ENCODE measurements around the gene UQCC3. TPM values are rescaled to one million over a fixed set of nuclear protein-coding genes. Genes with fewer than 3 reads are reported as not detected.

Gene UQCC3
- total and polyA plus RNA-seq, 2 of the 4 experiments (the other 2 are of a cell fraction), result 5.7 to 9.7 TPM

GRCh38 chr11:62716816-62717215, 45.3 kb downstream of the UQCC3 start:
- H3K27ac ChIP-seq (ENCODE audit: insufficient read depth, low read length), result no peak overlapping the region
- peaks cover 38 to 67% of the 10 kb centered on the region in 2 experiments for H3K79me1 ChIP-seq (ENCODE audit: low read depth in 1 of 2, low read length in 2 of 2)
- ATAC-seq (ENCODE audit: low read depth) (no peak), DNase-seq (no peak)
- ChIA-PET POLR2A (ENCODE audit: unreplicated experiment) (no interaction called here), CTCF (no interaction called here)
- H3K4me3 ChIP-seq (ENCODE audit: insufficient read depth, low read depth, low read length), result no peak overlapping the region
- H3K23ac ChIP-seq (ENCODE audit: low read depth, low read length), result no peak overlapping the region
- no peak overlapping the region for H3K4me2 ChIP-seq (ENCODE audit: low read depth, low read length)
- no peak overlapping the region for H3K56ac ChIP-seq (ENCODE audit: extremely low read depth, insufficient read depth, low read length)
- H2BK5ac ChIP-seq (ENCODE audit: low read depth, low read length, poor library complexity, severe bottlenecking), result no peak overlapping the region
- TF ChIP-seq RAD21 (IDR thresholded peaks at IDR 0.05; ENCODE audit: low read length), result no peak
- H3K14ac ChIP-seq (replicated peaks; ENCODE audit: low read depth, low read length), result no peak overlapping the region
- H4K91ac ChIP-seq (ENCODE audit: insufficient read depth, low read depth, low read length), result no peak overlapping the region
- peaks cover 4% of the 10 kb centered on the region; the same call in 1 of the 2 replicates for H3K4me1 ChIP-seq (ENCODE audit: control insufficient read depth, insufficient read depth, low read length)
- H3K9me1 ChIP-seq (ENCODE audit: insufficient read depth, low read length), result 0 out of 2 replicates have a peak, but pooled peaks cover 4% of the 10 kb centered on the region
- H2BK15ac ChIP-seq (ENCODE audit: low read depth, low read length), result no peak overlapping the region
- no CpG with 5 or more reads among the region's 11 CpGs for WGBS, 2 experiments (ENCODE audit: extremely low coverage in 2 of 2, insufficient read length in 1 of 2)
- H3K36me3 ChIP-seq (ENCODE audit: control insufficient read depth, insufficient read depth, low read length), result peaks cover 72% of the 10 kb centered on the region
- no peak overlapping the region for H3K4ac ChIP-seq (ENCODE audit: low read depth, low read length)
- no peak overlapping the region for H4K5ac ChIP-seq (ENCODE audit: low read depth, low read length)
- no peak overlapping the region for H3K9ac ChIP-seq (ENCODE audit: low read depth, low read length)
- in situ Hi-C loops (cut with MboI; ENCODE audit: low sequenced_read_pairs) (no loop called here), dilution Hi-C loops (cut with HindIII; ENCODE audit: low sequenced_read_pairs, unreplicated experiment) (no loop called here), intact Hi-C loops (cut with micrococcal nuclease) (no loop called here)
- no peak overlapping the region for H2AK9ac ChIP-seq (replicated peaks; ENCODE audit: low read depth, low read length, poor library complexity)
- H3K27me3 ChIP-seq (ENCODE audit: control insufficient read depth, insufficient read depth, low read length), result no peaks in the 10 kb centered on the region
- H2AFZ ChIP-seq (replicated peaks; ENCODE audit: low read length, poor library complexity), result no peak overlapping the region
- H4K20me1 ChIP-seq (ENCODE audit: insufficient read depth, low read length), result peaks cover 2% of the 10 kb centered on the region; the same call in 1 of the 2 replicates
- H2BK20ac ChIP-seq (ENCODE audit: low read depth, low read length), result no peak overlapping the region
- BruUV-seq (replicated peaks), result no TSS peak
- no peak overlapping the region for H4K8ac ChIP-seq (ENCODE audit: low read depth in 2 of 2, low read length in 2 of 2)
- H2AK5ac ChIP-seq (ENCODE audit: low read depth, low read length), result no peak overlapping the region
- H2BK120ac ChIP-seq (ENCODE audit: low read depth, low read length), result no peak overlapping the region
- H3K9me3 ChIP-seq (ENCODE audit: control insufficient read depth, insufficient read depth, low read length), result no peaks in the 10 kb centered on the region
- H3K18ac ChIP-seq (ENCODE audit: low read depth, low read length), result no peak overlapping the region

Measured in IMR-90 (cell line).